Activated CD8-positive, alpha-beta memory T cell treated with anti-CD3 and anti-CD28 coated beads, Interleukin-2, amount 50 U/mL, for 48 hours (primary cell): ENCODE data around the gene CDC42SE2.
"Not testable (repeated sequence)": the region's sequence is repeated elsewhere in the genome, so short reads cannot be mapped to it uniquely, and the experiment has no call there.

Source experiments
- DNase-seq: peaks from one replicate; pipeline ENCODE4 v3.0.0-alpha.2; 2020

The CDC42SE2 gene

DNA sequence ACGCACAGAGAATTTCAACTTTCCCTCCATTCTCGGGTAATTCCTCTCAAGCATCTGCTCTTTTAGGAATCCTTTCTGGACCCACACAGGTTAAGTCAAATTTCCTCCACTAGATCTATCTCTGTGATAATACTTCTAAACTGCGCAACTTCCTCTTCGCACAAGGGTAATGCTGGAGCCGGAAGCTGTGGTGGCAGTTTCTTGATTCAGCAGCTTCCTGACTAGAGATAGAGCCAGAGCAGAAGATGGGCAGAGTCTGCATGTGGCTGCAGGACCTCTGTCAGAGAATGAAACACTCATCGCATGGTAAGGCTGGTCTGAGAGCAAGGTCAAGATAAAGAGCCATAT lies 11.1 kb upstream of the CDC42SE2 start:
- DNase-seq = peak; percentile 78

DNA sequence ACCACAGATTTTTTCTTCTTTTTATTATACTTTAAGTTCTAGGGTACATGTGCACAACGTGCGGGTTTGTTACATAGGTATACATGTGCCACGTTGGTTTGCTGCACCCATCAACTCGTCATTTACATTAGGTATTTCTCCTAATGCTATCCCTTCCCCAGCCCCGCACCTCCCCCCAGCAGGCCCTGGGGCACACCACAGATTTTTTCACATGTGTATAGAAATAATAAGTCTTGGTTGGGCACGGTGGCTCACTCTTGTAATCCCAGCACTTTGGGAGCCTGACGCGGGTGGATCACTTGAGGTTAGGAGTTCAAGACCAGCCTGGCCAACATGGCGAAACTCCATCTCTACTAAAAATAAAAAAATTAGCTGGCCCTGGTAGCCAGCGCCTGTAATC lies 9.8 kb upstream of the CDC42SE2 start:
- not testable (repeated sequence) for DNase-seq

DNA sequence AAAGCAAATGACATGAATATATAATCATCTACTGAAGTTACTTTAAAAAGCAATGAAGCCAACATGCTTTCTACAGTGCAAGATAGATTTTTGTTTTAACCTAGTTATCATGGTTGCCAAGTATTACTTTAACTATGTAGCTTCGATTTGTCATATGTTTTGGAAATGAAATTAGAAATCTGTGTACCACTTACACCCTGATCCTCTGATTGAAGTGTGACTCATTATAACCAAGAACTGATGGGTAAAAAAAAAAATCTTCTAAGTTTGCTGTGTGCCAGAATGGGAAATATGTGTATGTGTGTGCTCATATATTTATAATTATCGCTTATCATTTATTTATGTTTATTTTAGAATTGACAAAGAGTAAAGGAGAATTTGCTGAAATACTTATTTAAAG lies 9.1 kb upstream of the CDC42SE2 start:
- DNase-seq = no peak

DNA sequence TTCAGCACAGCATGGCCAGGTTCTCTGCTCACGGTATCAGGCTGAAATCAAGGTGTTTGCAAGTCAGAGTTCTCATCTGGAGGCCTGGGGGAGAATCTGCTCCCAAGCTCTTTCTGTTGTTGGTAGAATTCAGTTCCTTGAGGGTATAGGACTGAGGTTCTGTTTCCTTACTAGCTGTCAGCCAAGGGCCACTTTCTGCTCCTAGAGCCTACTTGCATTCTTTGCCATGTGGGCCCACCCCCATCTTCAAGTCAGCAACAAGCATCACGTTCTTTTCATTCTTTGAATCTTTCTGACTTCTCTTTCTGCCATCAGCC lies 7.4 kb upstream of the CDC42SE2 start:
- no peak for DNase-seq

DNA sequence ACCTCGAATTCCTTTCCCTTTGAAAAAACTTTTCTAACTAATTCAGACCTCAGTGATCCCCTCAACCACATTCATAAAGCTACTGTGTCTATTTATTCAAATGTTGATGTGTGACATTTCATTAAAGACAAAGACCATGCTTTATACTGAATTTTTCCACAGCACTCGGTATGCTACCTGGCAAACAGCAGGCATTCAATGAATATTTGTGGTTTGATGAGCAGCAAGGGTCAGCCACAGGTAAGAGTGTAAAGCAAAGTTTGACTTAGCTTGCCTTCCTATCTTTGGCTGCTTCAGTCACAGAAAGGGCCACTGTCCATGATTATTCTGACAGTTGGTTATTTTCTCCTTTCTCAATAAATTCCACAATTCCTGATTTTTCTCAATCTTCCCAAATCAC lies 5.1 kb upstream of the CDC42SE2 start:
- no peak for DNase-seq

DNA sequence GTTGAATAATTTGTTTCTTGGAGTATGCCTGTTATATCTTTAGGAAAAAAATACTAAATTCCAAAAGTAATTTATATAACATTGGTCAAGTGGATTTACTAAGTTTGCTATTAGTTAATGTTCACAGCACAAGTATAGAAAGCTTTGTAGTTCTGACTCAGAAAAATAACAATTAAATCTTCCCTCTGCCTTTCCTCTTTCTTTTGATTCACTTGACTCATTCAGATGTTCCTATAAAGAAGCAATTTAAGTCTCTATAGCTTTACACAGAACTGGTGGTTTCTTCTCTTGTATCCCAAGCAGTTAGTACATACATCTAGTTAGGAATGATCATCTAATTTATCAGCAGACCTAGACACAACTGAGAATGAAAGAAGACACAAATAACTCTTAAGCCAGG lies 4.5 kb upstream of the CDC42SE2 start:
- no peak for DNase-seq

DNA sequence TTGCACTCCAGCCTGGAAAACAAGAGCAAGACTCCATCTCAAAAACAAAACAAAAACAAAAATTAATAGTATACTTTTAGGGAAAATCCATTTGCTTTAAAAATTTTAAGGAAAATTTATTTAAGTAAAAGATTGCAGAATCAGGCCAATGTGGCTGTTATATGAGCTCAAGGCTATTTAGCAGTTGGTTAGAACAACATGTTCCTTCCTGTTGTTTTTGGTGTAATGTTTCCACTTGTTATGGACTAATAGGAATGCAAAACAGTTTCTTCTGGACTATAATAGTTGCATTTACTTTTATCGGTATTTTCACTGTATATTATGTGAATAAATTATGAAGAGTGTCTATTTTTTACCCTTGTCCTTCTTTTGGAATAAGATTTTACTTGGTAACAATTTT lies 3.0 kb upstream of the CDC42SE2 start:
- no peak for DNase-seq

DNA sequence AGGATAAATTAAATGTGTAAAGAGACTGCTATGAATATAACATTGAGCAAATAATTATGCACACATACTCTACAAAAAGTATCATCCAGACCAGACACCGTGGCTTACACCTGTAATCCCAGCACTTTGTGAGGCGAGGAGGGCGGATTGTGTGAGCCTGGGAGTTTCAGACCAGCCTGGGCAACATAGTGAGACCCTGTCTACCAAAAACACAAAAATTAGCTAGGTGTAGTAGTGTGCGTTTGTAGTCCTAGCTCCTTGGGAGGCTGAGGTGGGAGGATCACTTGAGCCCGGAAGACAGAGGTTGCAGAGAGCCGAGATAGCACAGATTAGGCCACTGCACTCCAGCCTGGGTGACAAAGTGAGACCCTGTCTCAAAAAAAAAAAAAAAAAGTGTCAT lies 2.4 kb upstream of the CDC42SE2 start:
- DNase-seq = no peak

DNA sequence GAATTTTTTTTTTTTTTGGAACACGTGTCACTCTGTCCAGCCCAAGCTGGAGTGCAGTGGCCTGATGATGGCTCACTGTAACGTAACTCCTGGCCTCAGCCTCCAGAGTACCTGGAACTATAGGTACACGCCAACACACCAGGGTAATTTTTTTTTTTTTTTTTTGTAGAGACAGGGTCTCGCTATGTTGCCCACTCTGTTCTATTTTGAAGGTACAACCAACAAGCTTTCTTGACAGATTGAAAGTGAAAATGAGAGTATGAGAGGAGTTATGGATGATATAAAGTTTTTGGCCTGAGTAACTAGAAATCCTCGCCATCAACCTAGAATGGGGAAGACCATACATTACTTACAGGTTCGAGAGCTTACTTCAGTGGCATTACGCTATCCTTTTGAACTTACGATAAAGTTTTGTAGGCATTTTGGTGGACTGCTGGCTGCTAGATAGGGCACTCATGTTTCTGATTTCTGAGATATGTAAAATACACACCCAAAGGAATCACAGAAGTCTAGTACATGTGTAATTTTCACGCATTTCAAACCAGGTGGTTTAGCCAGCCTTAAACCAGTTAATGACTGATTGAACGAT lies 806 bp upstream of the CDC42SE2 start:
- no peak for DNase-seq

DNA sequence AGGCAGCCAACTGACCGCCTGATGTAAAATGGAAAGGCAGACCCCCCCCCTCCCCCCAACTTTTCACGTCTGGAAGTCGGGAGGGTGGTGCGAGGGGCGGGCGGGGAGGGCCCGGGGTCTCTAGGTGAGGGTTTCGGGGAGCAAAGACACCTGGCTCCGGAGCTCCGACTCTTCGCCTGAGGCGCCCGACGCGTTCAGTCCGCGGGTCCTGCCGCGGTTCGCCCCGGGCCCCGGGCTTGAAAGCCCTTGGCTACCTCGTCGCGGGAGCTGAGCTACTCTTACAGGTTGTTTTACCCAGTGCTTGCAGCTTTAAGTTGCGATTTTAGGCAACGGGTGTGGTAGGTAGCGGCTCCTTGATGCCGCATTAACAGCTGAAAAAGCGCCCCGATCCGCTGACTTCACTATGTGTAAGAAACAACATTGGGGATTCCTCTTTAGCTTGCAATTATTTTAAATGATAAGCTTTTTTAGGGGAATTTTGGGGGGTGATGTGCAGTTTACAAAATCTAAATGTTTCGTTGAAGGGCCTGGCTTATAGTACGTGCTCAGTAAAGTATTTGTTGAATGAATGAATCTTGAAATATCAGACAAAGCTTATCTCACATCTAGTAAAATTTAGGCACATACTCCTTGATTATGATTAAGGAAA lies 722 bp downstream of the CDC42SE2 start:
- peak; percentile 74 for DNase-seq

DNA sequence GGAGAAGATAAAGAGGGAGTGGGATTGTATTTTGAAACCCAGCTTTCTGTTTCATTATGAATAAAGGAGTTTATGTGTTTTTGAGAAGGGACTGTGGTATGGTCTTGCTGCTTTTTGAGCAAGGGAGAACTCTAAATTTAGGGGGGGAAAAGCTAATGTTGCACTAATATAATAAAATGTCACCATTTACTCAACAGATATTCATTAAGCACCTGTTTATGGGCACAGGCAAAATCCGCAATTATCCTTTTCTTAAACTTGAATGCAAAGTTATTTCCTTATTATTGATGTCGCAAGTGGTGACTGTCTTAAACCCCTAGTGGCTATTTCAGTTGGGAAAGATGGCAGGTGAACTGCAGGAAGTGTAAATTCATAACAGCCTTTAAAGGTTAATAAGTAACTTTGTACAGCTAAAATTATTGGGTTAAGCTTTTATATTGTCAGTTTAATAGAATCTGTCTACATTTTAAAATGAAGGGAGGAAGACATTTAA lies 1.5 kb downstream of the CDC42SE2 start:
- no peak for DNase-seq

DNA sequence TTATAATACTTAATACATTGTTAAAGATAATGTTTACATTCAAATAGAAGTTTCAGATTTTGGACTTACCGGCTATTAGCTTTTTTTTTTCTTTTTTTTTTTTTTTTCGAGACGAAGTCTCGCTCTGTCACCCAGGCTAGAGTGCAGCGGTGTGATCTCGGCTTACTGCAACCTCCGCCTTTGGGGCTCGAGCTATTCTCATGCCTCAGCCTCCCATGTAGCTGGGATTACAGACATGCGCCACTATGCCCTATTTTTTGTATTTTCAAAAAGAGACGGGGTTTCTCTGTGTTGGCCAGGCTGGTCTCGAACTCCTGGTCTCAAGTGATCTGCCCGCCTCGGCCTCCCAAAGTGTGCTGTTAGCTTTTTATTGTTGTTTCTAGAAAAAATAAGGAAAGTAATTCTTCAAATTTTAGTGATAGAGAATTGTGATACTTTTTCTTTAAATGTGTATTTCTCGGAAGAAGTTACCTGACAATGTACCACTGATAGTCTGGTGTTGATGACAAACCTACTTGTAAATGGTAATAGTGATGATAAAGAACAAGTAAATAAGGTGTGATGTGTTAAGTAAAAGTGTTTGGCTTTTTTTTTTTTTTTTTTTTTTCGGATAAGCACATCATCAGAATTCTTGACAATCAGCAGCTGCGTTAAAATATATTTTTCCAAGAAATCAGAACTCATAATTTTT lies 2.7 kb downstream of the CDC42SE2 start:
- no peak for DNase-seq

DNA sequence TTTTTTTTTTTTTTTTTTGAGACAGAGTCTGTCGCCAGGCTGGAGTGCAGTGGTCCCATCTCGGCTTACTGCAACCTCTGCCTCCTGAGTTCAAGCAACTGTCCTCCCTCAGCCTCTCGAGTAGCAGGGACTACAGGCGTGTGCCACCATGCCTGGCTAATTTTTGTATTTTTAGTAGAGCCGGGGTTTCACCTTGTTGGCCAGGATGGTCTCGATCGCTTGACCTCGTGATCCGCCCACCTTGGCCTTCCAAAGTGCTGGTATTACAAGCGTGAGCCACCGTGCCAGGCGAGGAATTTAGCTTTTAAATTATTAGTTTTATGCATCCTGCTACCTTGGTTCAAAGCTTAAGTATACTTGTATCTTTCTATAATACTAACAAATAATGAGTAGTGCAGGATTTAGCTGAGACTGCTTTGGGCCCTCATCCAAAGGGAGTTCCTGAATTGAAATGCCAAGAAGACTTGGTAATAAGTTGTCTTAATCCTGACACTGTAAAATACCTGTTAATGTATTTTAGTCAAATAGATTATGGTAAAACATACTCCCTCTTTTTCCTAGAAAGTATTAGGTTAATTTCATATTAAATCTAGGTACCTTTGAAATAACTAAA lies 5.0 kb downstream of the CDC42SE2 start:
- DNase-seq = no peak

DNA sequence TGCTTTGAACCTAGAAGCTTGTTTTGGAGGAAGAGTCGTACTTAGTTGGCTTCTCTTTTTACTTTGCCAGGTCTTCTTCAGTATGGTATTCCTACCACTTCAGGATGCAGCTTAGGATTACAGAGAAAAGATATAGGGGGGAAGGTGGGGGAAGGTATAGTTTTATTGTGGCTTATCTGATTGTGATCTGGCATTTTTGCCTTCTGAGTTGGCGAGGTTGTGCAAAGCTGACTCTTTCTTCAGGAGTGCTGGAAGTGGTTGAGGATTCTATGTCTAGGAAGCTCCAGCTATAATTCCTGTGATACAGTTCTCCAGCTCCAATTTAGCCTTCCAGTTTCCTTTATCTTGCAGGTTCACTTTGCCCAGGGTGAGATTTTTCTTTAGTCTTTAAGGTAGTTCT lies 7.0 kb downstream of the CDC42SE2 start:
- no peak for DNase-seq

DNA sequence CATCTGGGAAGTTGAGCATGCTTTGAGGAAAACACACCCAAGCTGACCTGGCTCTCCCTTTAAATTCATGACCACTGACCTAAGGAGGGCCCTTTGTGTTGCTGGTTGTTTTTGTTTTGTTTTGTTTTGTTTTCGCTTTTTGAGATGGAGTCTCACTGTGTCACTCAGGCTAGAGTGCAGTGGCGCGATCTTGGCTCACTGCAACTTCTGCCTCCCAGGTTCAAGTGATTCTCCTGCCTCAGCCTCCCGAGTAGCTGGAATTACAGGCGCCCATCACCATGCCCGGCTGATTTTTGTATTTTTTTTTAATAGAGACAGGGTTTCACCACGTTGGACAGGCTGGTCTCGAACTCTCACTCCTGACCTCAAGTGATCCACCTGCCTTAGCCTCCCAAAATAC lies 8.0 kb downstream of the CDC42SE2 start:
- DNase-seq = not testable (repeated sequence)

DNA sequence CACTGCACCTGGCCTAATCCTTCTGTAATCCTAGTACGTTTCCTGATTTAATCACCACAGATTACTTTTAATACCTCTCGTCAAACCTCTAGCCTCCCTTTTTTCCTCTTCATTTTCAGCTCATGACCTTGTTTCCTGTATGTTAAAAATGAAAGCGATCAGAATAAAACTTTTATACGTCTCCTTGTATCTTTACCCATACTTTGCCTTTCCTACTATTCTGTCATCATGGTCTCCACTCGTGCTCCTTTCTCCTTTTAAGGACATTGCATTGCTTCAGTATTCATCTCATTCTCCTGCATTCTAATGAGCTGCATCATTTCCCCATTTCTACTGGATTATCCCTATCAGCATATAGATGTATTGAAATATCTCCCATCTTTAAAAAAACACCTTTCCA lies 8.5 kb downstream of the CDC42SE2 start:
- no peak for DNase-seq

DNA sequence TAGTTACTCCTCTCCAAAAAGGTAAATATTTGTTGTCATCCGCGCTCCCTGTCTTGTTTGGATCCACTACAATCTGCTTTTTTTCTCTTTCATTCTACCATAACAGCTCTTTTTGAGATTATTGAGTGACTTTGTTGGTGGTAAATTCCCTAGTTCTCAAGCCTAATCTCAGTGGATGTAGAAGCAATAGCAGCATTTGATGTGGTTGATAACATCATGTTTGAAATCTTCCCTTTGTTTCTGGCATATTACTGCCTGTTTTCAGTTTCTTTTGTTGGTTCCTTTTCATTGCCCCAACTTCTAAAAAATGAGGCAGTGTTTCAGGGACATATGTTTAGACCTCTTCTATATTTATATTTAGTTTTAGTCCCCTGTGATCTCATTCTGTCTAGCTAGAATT lies 8.9 kb downstream of the CDC42SE2 start:
- DNase-seq = no peak

DNA sequence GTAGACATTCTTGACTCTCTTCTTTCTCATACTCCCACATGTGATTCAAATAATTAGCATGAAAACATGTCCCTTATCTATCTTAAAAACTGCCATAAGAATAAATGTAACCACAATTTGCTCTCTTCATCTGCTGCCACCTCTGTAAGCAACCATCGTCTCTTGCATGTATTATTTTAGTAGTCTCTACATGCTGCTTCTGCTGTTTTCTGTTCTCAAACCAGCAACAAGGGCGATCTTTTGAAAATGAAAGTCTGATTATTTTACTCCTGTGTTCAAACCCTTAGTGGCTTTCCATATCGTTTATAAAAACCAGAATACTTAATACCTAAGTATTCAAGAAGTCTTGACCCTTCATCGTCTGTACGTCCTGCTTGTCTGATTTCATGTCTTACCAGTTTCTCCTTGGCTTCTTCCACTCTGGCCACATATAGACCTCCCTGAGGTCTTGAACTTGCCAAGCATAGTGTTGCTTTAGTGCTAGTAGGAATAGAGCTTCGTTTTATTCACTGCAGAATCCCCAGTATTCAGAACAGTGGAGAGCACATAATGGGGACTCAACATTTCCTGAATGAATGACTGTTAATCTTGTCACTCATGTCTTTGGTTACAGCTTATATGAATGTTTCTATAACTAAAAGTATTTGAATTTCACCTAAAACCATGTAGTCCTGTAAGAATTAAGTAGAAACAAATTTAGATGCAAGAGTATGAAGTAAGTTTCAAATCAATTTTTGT lies 10.6 kb downstream of the CDC42SE2 start:
- DNase-seq = no peak

DNA sequence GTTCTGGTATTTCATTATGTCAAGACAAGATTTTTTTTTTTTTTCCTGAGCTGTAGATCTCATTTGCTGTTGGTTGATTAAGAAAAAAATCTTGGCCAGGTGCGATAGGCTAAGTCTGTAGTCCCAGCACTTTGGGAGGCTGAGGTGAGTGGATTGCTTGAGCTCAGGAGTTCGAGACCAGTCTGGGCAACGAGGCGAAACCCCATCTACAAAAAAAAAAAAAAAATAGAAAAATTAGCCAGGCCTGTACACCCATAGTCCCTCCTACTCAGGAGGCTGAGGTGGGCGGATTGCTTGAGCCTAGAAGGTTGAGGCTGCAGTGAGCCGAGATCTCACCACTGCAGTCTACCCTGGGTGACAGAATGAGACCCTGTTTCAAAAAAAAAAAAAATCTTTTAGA lies 12.2 kb downstream of the CDC42SE2 start:
- no peak for DNase-seq

DNA sequence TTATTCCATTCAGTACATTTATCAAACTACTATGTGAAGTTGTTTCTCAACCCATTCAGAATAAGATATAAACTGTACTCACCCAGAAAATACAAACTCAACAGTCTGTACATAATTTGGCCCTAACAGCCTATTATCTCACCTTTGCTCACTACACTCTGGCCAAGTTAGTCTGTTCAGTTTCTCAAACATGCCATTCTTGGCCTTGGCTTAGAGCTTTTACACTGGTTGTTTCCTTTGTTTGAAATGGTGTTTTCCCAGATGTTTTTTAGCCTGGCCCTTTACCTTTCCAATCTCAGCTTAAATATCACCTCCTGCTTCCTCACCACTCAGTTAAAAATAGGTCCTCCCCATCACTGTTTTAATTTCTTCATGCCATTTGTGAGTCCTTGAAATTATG lies 13.6 kb downstream of the CDC42SE2 start:
- no peak for DNase-seq

DNA sequence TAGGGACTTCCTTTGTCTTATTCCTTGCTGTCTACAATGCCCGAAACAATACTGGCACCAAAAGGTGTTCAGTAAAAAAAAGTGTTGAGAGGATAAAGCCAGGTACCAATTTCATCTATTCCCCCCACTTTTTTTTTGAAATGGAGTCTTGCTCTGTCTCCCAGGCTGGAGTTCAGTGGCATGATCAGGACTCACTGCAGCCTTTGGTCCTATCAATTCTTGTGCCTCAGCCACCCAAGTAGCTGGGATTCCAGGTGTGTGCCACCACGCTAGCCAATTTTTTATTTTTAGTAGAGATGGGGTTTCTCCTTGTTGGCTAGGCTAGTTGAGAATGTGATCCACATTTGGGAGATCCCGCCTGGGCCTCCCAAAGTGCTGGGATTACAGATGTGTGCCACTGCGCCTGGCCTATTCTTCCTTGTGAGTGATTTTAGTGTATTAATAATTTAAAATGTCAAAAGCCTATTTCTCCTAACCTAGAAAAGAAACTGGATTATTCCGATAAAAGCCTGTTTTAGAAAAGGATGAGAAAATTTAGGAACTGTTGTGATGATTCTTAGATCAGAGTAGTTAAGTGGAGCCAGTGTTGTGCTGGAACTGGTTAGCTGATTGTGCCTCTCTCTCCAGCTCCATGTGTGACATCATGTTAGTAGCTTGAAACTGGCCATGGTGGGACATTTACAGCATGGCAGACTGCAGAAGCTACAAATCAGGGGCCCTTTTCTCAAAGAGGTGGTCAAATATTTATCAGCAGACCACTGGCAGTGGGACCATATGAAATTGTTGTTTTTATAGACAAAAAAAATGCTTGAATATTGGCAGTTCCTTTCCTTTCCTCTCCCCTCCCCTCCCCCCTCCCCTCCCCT lies 14.3 kb downstream of the CDC42SE2 start:
- no peak for DNase-seq

DNA sequence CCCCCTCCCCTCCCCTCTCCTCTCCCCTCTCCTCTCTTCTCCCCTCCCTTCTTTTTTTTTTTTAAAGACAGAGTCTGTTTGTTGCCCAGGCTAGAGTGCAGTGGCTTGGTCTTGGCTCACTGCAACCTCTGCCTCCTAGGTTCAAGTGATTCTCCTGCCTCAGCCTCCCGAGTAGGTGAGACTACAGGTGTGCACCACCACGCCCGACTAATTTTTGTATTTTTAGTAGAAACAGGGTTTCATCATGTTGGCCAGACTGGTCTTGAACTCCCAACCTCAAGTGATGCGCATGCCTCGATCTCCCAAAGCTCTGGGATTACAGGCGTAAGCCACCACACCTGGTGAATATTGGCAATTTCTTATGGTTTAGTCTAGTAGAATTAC lies 14.9 kb downstream of the CDC42SE2 start:
- not testable (repeated sequence) for DNase-seq

DNA sequence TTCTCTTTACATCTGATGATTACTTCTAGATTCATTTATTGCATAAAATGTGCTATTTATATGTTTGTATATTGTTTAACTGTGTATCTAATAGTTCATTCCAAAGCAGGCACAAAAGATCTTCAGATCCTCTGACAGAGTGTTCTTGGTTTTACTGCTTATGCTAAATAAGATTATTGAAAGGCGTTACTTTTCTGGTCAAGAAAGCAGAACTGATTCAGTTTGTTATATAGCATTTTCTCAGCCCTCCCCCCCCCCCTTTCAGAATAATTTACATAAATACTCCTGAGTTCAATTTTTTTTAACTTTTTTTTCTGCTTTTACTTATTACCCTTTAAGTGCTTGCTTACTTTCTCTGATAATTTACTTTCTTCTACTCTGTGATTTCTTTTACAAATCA lies 15.4 kb downstream of the CDC42SE2 start:
- DNase-seq = no peak
